Mesendoderm (in vitro differentiated cells): ENCODE results near the gene KCNA2.
A peak's percentile ranks its signal among the peaks of the same experiment; 100 is the strongest.

ENCODE experiments used
- DNase-seq: peaks from one replicate; pipeline ENCODE4 v3.0.0; 2013
- H2AK5ac ChIP-seq: 2 replicates; pipeline ENCODE4 v1.6.1; 2013; ENCODE audit warnings: low read length, inconsistent platforms
- H2BK120ac ChIP-seq: 2 replicates; pipeline ENCODE4 v1.6.1; 2013; ENCODE audit warnings: low read depth, mild to moderate bottlenecking, low read length, moderate library complexity, mixed read lengths
- H2BK15ac ChIP-seq: replicated peaks from 2 replicates; pipeline ENCODE4 v1.6.1; 2013; ENCODE audit warnings: low read depth, mild to moderate bottlenecking, moderate library complexity
- H2BK5ac ChIP-seq: 2 replicates; pipeline ENCODE4 v1.6.1; 2013; ENCODE audit warnings: low read length, inconsistent platforms
- H3K18ac ChIP-seq: 2 replicates; pipeline ENCODE4 v1.6.1; 2013; ENCODE audit warnings: mild to moderate bottlenecking, low read length, mixed read lengths
- H3K23ac ChIP-seq: one replicate; pipeline ENCODE4 v1.6.1; 2013; ENCODE audit warnings: low read length
- H3K27ac ChIP-seq: 2 replicates; pipeline ENCODE4 v1.5.1; 2013; ENCODE audit warnings: low read depth, mild to moderate bottlenecking, inconsistent platforms, low read length, moderate library complexity
- H3K27me3 ChIP-seq: 2 replicates; pipeline ENCODE4 v1.6.1; 2013; ENCODE audit warnings: low read length, control low read depth, mild to moderate bottlenecking, inconsistent platforms; ENCODE audit not compliant: insufficient read depth, poor library complexity
- H3K36me3 ChIP-seq: 2 replicates; pipeline ENCODE4 v1.6.1; 2013; ENCODE audit warnings: low read length, inconsistent platforms; ENCODE audit not compliant: control insufficient read depth, insufficient read depth
- H3K4ac ChIP-seq: one replicate; pipeline ENCODE4 v1.6.1; 2013; ENCODE audit warnings: low read depth, mild to moderate bottlenecking, low read length, moderate library complexity
- H3K4me1 ChIP-seq: 2 replicates; pipeline ENCODE4 v1.6.1; 2013; ENCODE audit warnings: low read depth, low read length, inconsistent platforms; ENCODE audit not compliant: control insufficient read depth
- H3K4me2 ChIP-seq: 2 replicates; pipeline ENCODE4 v1.6.1; 2013; ENCODE audit warnings: low read length
- H3K4me3 ChIP-seq: 2 replicates; pipeline ENCODE4 v1.5.1; 2013; ENCODE audit warnings: mild to moderate bottlenecking, low read length
- H3K56ac ChIP-seq: one replicate; pipeline ENCODE4 v1.6.1; 2013; ENCODE audit warnings: low read length
- H3K79me1 ChIP-seq: 2 replicates; pipeline ENCODE4 v1.6.1; 2013; ENCODE audit warnings: low read length, inconsistent platforms
- H3K79me2 ChIP-seq: 2 replicates; pipeline ENCODE4 v1.6.1; 2013; ENCODE audit warnings: mild to moderate bottlenecking, low read length; ENCODE audit not compliant: control insufficient read depth, insufficient read depth
- H3K9ac ChIP-seq: 2 replicates; pipeline ENCODE4 v1.6.1; 2013; ENCODE audit warnings: low read length, inconsistent platforms
- H4K5ac ChIP-seq: one replicate; pipeline ENCODE4 v1.6.1; 2013; ENCODE audit warnings: low read length
- H4K8ac ChIP-seq: one replicate; pipeline ENCODE4 v1.6.1; 2013; ENCODE audit warnings: low read depth, mild to moderate bottlenecking, control low read depth, low read length, moderate library complexity
- WGBS: extraction: QIAGEN DNeasy Blood & Tissue Kit; methylation state at CpG from one replicate; pipeline ENCODE4 v1.1.7; 2013; ENCODE audit warnings: low lambda C conversion rate, missing lambda C conversion rate; ENCODE audit not compliant: insufficient coverage; ENCODE audit errors: extremely low coverage; 5-methylcytosine and 5-hydroxymethylcytosine counted together

KCNA2 gene

GRCh38 chr1:110608247-110608646 is 2.1 kb upstream of the KCNA2 start:
- H3K27me3 ChIP-seq, result peaks cover 28% of the 10 kb centered on the region
- DNase-seq, result no peak
- H2AK5ac ChIP-seq, result no peak overlapping the region
- no peak overlapping the region for H3K4ac ChIP-seq
- no peak overlapping the region for H4K5ac ChIP-seq
- no peak overlapping the region for H3K27ac ChIP-seq
- H3K4me3 ChIP-seq, result no peak overlapping the region
- no CpG with 5 or more reads among the region's 13 CpGs for WGBS
- no peaks in the 10 kb centered on the region for H3K36me3 ChIP-seq
- no peak overlapping the region for H3K18ac ChIP-seq
- H3K9ac ChIP-seq, result no peak overlapping the region
- H2BK5ac ChIP-seq, result no peak overlapping the region
- peaks cover 2% of the 10 kb centered on the region for H3K4me1 ChIP-seq
- no peak overlapping the region for H2BK15ac ChIP-seq
- no peak overlapping the region for H4K8ac ChIP-seq
- H3K4me2 ChIP-seq, result no peak overlapping the region
- no peak overlapping the region for H2BK120ac ChIP-seq
- H3K79me1 ChIP-seq, result no peaks in the 10 kb centered on the region
- no peaks in the 10 kb centered on the region for H3K79me2 ChIP-seq
- H3K56ac ChIP-seq, result no peak overlapping the region
- H3K23ac ChIP-seq, result no peak overlapping the region

GRCh38 chr1:110607536-110608230 is 1.5 kb upstream of the KCNA2 start:
- H3K9ac ChIP-seq, result no peak overlapping the region
- peak; percentile 11 for DNase-seq
- H3K79me1 ChIP-seq, result no peaks in the 10 kb centered on the region
- no peak overlapping the region for H4K8ac ChIP-seq
- H3K79me2 ChIP-seq, result no peaks in the 10 kb centered on the region
- no peak overlapping the region for H3K23ac ChIP-seq
- H3K4me2 ChIP-seq, result no peak overlapping the region
- no peak overlapping the region for H3K27ac ChIP-seq
- peaks cover 2% of the 10 kb centered on the region for H3K4me1 ChIP-seq
- no peak overlapping the region for H2BK15ac ChIP-seq
- H2AK5ac ChIP-seq, result no peak overlapping the region
- H3K4me3 ChIP-seq, result no peak overlapping the region
- H3K18ac ChIP-seq, result no peak overlapping the region
- no peak overlapping the region for H3K4ac ChIP-seq
- H2BK120ac ChIP-seq, result no peak overlapping the region
- peaks cover 28% of the 10 kb centered on the region for H3K27me3 ChIP-seq
- no peak overlapping the region for H2BK5ac ChIP-seq
- H3K56ac ChIP-seq, result no peak overlapping the region
- no peaks in the 10 kb centered on the region for H3K36me3 ChIP-seq
- WGBS, result no CpG with 5 or more reads among the region's 28 CpGs
- H4K5ac ChIP-seq, result no peak overlapping the region

DNA sequence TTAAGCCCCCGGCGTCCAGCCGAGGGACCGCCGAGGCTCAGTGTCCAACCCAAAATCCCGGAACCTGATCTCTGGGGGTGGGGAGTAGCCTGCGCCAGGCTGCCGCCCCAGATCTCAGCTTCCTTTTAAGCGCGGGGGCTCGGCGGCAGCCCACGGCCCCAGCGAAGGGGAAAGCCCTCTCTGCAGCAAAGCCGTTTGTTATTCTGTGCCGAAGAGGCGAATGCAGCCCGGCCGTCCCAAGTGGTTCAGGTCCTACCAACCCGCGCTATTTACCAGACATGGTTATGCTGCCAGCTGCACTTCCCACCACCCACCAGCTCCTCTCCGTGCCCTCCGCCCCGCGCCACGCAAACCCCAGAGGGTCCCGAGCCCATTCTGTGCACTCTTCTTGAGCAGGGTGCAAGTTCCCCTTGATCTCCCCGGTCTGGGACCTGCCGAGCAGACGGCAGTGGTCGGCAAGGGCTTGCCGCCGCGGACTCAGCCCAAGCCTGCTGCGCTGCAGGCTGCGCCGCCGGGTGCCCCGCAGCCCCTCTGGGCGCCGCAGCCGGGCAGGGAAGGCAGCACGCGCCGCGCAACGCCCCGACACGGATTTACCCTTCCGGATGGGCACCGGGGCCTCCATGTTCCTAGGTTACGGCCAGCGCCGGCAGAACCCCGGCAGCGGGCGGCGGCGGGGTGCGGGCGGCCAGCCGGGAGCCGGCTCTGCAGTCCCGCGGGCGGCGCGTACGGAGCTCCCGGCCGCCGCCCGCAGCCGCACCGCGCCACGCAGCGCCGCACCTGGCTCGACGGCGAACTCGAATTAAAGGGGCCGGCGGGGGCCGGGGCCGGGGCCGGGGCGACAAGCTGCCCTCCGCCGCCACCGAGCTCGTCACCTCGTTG is 738 bp upstream of the KCNA2 start:
- Histone ChIP-seq H3K79me1 (no peaks in the 10 kb centered on the region), H3K23ac (no peak overlapping the region), H2AK5ac (no peak overlapping the region), H3K27ac (no peak overlapping the region), H4K5ac (no peak overlapping the region), H3K18ac (no peak overlapping the region), H3K4me3 (peak overlapping the region; percentile 20), H3K4ac (no peak overlapping the region), H3K79me2 (no peaks in the 10 kb centered on the region), H3K27me3 (peaks cover 28% of the 10 kb centered on the region), H3K56ac (peak overlapping the region; percentile 37), H2BK15ac (no peak overlapping the region), H3K4me2 (peak overlapping the region; percentile 74), H2BK120ac (no peak overlapping the region), H3K4me1 (peaks cover 2% of the 10 kb centered on the region), H2BK5ac (no peak overlapping the region), H3K36me3 (no peaks in the 10 kb centered on the region), H4K8ac (no peak overlapping the region), H3K9ac (peak overlapping the region; percentile 42)
- peak; percentile 48 for DNase-seq
- WGBS, result no CpG with 5 or more reads among the region's 94 CpGs

GRCh38 chr1:110605446-110605845 is 712 bp downstream of the KCNA2 start:
- Histone ChIP-seq H3K36me3 (no peaks in the 10 kb centered on the region), H3K79me1 (no peaks in the 10 kb centered on the region), H3K79me2 (no peaks in the 10 kb centered on the region), H2AK5ac (no peak overlapping the region), H3K23ac (no peak overlapping the region), H3K4me1 (peaks cover 2% of the 10 kb centered on the region), H3K9ac (no peak overlapping the region), H3K27ac (no peak overlapping the region), H3K4me2 (no peak overlapping the region), H2BK15ac (no peak overlapping the region), H3K56ac (no peak overlapping the region), H3K18ac (no peak overlapping the region), H4K8ac (no peak overlapping the region), H3K4me3 (no peak overlapping the region), H3K4ac (no peak overlapping the region), H2BK5ac (no peak overlapping the region), H4K5ac (no peak overlapping the region), H3K27me3 (peaks cover 28% of the 10 kb centered on the region), H2BK120ac (no peak overlapping the region)
- no CpG with 5 or more reads among the region's 6 CpGs for WGBS
- DNase-seq, result peak; percentile 16

DNA sequence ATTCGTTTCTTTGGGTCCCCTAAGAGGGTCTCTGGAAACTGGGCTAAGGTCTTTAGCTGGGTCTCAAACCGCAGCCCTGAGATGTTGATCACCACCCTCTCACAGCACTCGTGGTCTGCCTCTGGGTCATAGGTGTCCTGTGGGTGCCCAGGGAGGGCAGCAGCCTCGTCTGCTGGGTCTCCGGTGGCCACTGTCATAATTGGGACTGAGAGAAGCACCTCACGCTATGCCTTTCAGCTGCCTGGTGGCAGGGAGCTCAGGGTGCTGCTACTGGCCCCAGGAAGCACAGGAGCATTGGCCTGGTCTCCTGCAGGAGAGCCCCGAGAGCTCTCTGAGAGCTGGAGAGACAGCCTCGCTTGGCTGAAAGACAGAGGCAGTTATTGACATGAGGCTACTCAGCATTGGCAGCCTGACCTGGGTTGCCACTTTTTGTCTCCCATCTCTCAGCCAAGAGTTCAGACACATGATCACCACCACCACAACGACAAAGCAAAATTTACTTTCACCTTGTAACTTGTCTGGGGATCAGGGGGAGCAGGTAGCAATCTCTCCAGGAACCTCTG is 1.5 kb downstream of the KCNA2 start:
- H3K4me3 ChIP-seq, result no peak overlapping the region
- no peaks in the 10 kb centered on the region for H3K79me1 ChIP-seq
- no peak overlapping the region for H3K9ac ChIP-seq
- no CpG with 5 or more reads among the region's 9 CpGs for WGBS
- no peak overlapping the region for H3K56ac ChIP-seq
- peaks cover 28% of the 10 kb centered on the region for H3K27me3 ChIP-seq
- no peak overlapping the region for H3K27ac ChIP-seq
- DNase-seq, result no peak
- peaks cover 2% of the 10 kb centered on the region for H3K4me1 ChIP-seq
- no peak overlapping the region for H2BK120ac ChIP-seq
- no peaks in the 10 kb centered on the region for H3K79me2 ChIP-seq
- no peak overlapping the region for H2BK5ac ChIP-seq
- no peak overlapping the region for H3K18ac ChIP-seq
- no peak overlapping the region for H3K23ac ChIP-seq
- no peak overlapping the region for H2AK5ac ChIP-seq
- no peak overlapping the region for H3K4me2 ChIP-seq
- H2BK15ac ChIP-seq, result no peak overlapping the region
- no peak overlapping the region for H4K8ac ChIP-seq
- no peak overlapping the region for H3K4ac ChIP-seq
- H4K5ac ChIP-seq, result no peak overlapping the region
- no peaks in the 10 kb centered on the region for H3K36me3 ChIP-seq
